T1000 (cell line): ENCODE results near the gene P3H3.
"Not testable (repeated sequence)": the region's sequence is repeated elsewhere in the genome, so short reads cannot be mapped to it uniquely, and the experiment has no call there.

Experiments used
- DNase-seq: peaks from one replicate; lab custom pipeline; 2025; ENCODE audit warnings: mixed read lengths; lab: John Stamatoyannopoulos, UW

P3H3 gene

DNA sequence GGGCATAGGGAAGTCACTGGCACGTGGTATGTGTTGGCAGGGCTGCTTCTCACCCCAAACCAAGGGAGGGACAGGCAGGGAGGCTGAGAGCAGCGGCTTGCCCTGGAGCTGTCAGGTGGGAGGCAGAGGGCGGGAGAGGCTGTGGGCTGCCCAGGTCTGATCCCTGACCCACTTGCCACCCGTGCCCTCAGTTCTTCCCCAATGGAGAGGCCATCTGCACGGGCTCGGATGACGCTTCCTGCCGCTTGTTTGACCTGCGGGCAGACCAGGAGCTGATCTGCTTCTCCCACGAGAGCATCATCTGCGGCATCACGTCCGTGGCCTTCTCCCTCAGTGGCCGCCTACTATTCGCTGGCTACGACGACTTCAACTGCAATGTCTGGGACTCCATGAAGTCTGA, 17.2 kb downstream of the P3H3 start:
- no peak for DNase-seq

DNA sequence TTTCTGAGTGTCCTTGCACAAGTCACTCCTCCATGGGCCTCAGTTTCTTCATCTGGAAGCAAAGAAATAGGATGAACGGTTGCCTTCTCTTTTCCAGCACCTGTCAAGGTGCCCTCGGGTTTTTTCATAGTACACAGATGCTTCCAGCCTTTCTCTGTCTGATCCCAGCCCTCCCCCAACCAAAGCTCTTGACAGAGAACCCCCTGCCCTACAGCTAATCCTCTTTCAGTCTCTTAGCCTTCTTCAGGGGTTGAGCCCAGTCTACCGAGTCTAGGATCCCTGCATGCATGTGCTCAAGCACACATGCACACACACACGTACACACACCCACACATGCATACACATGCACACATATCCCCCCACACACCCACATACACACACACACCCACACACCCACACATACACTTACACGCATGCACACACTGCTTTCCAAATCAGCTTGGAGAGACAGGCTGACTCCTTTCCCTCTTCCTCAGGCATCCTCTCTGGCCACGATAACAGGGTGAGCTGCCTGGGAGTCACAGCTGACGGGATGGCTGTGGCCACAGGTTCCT, 18.2 kb downstream of the P3H3 start:
- DNase-seq: no peak

DNA sequence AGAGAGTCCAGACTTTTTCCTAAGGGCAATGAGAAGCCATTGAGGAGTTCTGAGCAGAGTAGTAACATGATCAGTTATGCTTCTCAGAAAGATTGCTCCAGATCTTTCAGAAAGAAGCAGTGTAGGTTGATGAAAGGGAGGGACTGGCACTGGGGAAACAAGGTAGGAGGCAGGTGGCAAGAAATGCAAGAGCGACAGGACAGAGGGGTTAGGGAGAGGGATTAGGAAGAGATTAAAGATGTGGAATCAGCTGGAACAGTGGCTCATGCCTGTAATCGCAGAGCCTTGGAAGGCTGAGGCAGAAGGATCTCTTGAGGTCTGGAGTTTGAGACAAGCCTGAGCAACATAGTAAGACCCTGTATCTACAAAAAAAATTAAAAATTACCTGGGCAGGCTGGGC, 19.5 kb downstream of the P3H3 start:
- no peak for DNase-seq

DNA sequence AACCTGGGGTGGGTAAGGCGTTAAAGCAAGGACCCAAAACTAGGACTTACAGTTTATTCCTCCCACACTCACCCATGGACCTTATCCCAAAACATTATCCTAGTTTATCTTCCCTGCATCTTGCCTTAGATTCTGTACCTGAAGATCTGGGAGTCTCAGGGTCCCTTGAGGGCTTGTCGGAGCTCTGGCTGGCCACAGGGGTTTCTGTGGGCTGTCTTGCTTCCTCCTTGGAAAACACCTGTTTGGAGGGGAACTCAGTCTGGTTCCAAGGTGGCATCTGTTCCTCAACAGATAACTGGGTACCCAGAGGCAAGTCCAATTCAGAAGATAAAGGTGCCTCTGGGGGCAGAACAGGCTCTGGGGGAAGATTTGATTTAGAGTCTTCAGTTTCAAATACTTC, 21.2 kb downstream of the P3H3 start:
- DNase-seq: no peak

DNA sequence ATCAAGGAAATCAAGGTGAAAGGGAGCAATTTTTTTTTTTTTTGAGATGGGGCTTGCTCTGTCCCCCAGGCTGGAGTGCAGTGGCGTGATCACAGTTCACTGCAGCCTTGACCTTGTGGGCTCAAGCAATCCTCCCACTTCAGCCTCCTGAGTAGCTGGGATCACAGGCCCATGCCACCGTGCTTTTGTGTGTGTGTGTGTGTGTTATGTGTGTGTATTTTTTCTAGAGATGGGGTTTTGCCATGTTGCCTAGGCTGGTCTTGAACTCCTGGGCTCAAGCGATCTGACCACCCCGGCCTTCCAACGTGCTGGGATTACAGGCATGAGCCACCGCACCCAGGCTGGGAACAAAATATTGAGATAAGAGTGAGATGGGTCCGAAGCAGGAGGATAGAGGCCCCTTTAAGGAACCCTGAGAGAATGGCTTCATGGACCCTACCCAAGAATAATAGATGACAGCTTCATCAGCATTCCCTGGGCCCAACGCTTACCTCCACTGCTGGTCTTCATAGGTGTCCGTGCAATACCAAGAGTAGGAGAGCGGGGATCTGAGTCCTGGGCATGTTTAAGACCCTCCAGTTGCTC, 21.9 kb downstream of the P3H3 start:
- no peak for DNase-seq

DNA sequence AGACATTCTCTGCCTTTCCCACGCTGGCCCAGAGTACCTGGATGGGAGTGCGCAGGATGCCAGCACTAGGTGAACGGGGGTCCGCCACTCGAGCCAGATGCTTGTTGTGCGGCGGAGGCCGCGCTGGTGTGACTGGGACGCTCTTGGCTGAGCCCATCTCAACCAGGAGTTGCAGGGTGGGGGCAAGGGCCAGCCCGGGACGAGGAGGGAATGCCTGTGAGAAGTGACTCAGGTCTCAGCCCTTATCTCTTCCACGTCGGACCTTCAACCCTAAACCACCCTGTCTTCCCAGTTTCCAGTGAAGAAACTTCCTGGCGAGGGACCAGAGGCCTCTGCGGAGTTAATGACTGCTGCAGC, 22.6 kb downstream of the P3H3 start:
- DNase-seq: no peak

DNA sequence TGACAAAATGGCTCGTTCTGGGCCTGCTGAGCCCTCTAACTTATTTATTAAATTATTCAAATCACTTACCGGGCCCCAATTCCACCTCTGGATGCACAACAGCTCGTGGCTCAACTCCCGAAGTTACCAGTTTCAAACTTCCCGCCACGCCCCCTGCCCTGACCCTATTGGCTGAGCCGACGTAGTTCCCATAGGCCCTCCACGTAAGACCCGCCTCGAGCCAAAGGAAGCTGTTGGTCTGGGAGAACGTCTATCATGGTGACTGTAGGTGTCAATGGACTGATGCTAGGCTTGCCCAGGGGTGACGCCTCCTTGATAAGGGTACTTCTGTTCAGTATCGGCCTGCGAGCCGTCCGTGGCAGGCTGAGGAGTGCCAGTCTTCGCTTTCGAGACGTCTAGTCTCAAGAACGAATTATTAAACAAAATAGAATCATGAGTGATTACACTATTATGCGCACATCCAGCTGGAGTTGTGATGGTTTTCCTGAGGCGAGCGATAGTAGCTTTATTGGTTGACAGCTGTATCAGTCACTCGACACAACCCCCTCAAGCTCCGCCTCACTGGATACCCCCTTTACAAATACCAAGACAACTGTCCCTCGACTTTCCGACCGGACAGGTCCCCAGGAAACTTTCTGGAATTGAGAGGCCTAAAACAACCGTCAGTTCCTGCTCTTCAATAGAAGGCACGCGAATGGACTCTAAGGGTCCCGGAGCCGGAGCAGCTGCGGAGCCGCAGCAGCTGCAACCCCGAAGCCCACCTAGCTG, 23.1 kb downstream of the P3H3 start, which contains the start of gene CDCA3:
CDCA3 (minus strand) TSS at position 134 of the 768 bp plus-strand sequence. CDS start 334 bp downstream, outside the sequence.
- DNase-seq: peak; percentile 82

DNA sequence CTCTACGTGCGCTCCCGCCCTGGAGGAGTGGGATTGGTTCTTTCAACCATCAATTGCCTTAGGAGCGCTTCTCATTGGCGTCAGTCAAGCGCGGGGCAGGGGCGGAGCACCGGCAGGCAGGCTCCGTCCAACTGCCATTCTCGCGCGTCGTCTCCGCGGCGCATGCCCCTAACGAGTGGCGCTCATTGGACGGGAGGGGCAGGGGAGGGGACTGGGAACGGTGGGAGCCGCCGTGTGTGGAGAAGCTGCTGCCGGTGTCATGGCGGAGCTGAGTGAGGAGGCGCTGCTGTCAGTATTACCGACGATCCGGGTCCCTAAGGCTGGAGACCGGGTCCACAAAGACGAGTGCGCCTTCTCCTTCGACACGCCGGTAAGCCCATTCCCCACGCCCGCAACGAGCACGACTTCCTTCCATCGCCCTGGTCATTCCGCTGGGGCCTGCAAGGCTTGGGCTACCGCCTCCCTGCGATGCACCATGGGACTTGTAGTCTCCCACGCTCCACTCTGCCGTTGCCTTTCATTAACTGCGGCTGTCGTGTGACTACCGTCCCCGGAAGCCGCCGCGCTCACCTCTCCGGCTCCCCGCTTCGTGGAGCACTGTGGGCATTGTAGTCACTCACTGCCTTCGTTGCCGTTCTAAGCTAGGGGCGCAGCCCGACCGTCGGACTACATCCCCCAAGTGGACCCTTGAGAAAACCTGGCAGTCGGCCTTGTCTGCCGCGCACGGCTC, 23.9 kb downstream of the P3H3 start, which contains the start of gene USP5:
USP5 (plus strand) TSS at position 230 of the 730 bp plus-strand sequence; CDS start at position 260, 30 bp downstream.
- peak; percentile 97 for DNase-seq

DNA sequence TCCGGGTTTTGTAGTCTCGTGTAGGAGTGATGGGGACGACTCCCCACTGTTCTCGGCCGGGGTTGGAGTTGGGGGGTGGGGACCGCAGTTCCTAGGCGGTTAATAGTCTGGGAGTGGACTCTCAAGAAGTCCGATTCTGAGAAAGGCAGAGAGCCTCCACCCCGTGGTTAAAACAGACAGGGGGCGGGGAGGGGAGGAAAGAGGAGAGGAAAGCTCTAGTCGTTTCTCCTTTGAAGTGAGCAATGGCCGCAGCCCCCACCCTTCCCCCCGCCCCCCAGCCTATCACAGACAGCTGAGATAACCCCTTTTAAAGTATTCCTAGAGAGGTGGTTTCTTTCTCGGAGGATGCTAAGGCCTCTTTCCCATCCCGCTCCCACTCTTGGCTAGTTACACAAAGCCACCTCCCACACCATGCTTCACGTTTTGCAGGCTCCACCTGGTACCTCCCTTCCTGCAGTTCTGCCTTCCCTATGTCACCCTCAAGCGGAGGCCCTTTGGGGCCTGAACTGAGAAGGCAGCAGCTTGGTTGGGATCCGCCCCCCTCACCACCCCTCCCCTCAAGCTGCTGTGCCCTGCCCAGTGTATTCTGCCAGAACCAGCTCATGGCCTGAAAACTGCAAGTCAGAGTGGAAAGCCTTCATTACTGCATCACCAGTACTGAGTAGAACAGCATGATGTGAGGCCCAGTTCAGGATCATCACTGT, 24.6 kb downstream of the P3H3 start:
- DNase-seq: peak; percentile 60

DNA sequence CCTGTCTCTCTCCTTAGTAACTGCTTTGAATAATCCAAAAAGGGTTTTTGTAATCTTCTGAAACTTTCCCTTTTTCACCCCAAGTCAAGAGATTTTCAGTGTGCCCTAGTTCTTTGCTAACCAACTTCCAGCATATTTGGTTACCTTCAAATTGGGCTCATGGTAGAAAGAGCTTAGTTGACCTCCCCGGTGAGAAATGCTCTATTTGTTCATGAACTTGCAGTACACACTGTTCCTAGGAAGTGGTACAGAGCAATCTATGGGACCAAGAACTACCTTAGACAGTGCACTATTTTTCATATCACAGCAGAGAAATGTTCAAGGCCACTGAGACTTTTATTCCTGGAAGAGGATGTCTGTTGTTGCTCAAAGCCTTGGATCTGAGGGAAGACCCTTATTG, 25.4 kb downstream of the P3H3 start:
- no peak for DNase-seq

DNA sequence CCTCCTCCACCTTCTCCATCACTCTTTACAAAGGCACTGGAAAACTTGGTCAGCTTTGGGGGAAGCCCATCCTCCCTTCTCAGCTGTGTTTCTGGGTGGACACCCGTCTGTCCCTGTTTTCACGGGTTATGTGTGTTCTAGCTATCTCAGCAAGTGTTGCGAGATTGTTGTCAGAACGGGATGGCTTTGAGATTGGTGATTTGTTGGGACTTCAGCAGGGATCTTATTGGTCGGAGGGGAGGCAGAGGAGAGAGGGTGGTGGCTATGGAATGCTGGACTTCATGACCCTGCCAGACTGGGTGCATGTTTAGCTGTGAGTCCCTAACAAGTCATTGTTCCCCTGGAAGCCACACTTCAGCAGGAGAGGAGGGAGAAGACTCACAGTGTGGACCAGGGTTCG, 25.8 kb downstream of the P3H3 start:
- DNase-seq: no peak

DNA sequence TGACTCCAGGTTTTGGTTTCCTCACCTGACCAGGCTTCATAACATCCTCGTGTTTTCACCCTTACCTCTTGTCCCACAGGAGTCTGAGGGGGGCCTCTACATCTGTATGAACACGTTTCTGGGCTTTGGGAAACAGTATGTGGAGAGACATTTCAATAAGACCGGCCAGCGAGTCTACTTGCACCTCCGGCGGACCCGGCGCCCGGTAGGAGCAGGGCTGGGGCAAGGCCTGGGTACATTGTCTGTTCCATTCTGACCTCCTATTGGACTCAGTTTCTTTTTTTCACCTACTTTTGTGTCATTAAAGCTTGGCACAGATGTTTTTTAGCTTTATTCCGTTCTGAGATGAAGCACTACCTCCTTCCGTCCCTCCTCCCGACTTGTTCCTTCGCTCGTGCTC, 27.1 kb downstream of the P3H3 start:
- DNase-seq: no peak

DNA sequence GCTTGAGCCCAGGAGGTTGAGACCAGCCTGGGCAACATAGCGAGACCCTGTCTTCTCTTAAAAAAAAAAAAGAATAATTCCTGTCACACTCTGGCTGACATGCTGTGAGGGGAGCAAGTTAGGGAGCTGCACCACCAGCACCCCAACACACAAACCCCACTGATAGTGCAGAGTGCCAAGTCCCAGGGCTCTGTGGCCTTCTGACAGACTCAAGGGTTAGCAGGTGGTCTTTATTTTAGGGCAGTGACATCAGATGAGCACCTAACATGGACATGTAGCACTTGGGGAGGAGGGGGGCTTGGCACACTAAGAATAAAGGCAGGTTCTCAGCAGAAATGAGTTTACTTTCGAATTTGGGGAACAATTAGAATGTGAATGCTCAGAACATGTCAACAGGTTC, 30.6 kb downstream of the P3H3 start:
- no peak for DNase-seq

DNA sequence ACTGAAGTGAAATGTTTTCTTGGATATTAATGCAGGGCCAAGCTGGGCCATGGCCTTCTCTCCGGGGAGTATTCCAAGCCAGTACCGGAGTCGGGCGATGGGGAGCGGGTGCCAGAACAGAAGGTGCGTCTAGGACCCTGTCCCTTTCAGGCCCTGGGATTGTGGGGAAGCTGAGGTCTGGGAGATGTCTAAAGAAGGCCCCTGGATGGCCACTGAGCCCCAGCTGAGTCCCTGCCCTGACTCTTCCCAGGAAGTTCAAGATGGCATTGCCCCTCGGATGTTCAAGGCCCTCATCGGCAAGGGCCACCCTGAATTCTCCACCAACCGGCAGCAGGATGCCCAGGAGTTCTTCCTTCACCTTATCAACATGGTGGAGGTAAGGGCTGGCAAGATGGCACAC, 31.9 kb downstream of the P3H3 start:
- DNase-seq: no peak

DNA sequence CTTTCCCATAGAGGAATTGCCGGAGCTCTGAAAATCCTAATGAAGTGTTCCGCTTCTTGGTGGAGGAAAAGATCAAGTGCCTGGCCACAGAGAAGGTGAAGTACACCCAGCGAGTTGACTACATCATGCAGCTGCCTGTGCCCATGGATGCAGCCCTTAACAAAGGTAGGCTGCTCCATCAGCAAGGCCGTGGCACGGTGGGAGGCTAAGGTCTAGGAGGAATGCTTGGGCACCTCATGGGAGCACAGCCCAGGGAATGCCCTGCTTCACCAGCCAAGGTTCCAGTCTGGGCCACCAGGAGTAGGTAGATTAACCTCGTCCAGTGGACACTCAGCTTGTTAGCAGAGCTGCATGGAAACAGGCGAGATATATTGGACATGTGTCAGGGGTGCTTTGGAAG, 32.7 kb downstream of the P3H3 start:
- DNase-seq: no peak

DNA sequence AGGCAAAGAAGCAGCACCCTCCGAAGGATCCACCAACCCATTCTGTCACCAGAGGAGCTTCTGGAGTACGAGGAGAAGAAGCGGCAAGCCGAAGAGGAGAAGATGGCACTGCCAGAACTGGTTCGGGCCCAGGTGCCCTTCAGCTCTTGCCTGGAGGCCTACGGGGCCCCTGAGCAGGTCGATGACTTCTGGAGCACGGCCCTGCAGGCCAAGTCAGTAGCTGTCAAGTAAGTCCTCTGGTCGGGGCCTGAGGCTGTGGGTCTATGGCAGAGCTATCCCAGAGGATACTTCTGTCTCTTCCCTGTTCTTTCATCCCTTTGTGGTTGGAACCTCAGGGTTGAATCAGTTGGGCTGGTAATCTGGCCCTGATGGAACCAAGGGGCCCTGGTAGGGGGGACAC, 33.2 kb downstream of the P3H3 start:
- no peak for DNase-seq

DNA sequence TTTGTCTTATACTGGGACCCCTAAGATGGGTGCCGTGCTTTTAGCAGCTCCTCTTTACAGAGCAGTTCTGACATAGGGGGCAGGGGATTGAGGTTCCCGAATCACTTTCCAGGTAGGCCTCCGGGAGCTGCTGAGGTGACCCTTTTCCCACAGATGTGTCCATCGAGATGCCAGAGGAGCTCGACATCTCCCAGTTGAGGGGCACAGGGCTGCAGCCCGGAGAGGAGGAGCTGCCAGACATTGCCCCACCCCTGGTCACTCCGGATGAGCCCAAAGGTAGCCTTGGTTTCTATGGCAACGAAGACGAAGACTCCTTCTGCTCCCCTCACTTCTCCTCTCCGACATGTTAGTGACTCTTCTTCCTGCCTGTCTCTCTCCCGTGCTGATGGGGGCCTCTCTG, 34.8 kb downstream of the P3H3 start:
- no peak for DNase-seq

DNA sequence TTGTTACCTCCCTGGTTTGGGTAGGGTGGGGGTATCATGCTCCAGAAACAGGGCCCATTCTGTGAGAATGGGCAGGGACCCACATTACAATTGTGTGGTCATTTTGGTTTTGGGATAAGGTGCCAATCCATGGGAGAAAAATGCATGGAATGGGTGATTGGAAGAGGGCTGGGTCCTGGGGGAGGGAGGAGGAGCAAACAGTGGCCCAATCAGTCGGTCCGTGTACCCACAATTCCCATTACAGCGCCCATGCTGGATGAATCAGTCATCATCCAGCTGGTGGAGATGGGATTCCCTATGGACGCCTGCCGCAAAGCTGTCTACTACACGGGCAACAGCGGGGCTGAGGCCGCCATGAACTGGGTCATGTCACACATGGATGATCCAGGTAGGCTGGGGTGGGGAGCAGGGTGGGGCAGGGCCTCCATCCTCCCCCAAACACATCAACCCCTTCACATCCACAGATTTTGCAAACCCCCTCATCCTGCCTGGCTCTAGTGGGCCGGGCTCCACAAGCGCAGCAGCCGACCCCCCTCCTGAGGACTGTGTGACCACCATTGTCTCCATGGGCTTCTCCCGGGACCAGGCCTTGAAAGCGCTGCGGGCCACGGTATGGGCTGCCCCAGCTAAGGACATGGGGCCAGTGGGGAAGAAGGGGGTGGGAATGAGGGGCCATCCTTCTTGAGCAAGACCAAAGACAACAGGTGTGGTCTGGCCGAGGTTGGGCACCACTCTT, 35.5 kb downstream of the P3H3 start:
- no peak for DNase-seq

DNA sequence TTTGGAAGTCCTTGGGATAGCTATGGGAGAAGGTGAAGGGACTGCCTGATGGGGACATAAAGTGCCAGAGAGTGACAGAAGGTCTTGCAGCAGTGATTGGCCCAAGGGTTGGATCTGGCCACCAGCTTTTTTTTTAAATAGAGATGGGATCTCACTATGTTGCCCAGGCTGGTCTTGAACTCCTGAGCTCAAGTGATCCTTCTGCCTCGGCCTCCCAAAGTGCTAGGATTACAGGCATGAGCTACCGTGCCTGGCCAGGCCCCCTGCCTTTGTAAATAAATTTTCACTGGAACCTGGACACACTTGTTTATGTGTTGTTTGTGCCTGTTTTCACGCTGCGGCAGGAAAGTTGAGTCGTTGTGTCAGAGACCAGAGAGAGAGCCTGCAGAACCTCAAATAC, 37.1 kb downstream of the P3H3 start:
- DNase-seq: not testable (repeated sequence)

DNA sequence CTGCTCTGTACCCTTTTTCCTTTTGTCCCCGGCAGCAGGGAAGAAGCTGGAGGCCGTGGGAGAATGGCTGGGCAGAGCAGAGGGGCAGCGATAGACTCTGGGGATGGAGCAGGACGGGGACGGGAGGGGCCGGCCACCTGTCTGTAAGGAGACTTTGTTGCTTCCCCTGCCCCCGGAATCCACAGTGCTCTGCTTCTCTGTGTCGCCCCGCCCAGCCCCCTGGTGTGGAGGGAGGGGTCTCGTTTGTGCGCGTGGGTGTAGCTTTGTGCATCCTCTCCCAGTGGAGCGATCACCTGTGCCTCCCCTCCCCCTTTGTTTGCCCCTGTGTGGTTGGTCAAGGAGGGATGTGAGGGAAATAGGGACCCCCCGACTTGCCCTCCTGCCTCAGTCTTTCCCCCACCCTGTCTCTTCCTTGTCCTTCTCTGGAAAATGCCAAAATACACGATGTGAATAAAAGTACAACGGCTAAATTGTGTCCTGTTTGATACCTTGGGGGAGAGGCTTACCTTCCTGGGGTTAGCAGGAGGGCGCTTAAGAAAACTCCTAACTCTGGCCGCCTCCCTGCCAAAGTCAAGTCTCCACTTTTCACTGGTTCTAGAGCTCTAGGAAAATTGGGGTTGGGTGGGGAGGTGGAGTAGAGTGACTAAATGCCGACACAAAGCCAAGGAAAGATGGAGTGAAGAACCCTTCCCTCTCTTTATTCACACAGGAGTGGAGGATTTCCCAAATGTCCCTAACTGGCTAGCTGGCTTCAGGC, 38.1 kb downstream of the P3H3 start:
- no peak for DNase-seq

DNA sequence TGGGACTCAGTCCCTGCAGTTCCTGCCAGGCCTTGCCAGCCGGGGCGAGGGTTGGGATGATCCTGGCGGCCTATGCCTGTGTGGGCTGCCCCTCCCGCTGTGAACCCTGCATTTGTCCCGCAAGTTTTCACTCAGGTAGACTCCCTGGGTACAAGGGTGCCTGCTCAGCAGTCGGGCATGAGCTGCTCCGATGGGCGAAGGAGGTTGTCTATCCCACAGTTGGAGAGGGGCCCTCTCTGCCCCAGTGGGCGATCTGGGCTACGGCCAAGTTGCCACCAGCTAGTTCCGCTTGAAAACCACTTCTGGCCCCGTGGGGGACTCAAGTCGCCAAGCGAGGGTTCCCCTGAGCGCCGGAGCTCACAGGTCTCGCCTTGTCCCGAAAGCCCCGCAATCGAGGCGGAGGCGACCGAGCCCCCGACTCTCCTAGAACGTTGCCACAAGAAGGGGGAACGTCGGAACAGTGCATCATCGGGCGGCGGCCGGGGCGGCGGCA, 38.8 kb downstream of the P3H3 start:
- no peak for DNase-seq
